SK-N-MC (cell line): ENCODE data around the gene DHCR7.

ENCODE experiments used
- EZH2 ChIP-seq: fragments of 200-600 bp; sonication (generic); IDR thresholded peaks from one replicate; pipeline ENCODE4 v1.6.1; 2017; ENCODE audit warnings: antibody characterized with exemption
- FOXP2 ChIP-seq: optimal IDR thresholded peaks from 2 replicates; pipeline ENCODE3; 2011; ENCODE audit warnings: mild to moderate bottlenecking, moderate library complexity; ENCODE audit not compliant: insufficient read depth; ENCODE audit errors: extremely low read length, control extremely low read depth
- POLR2AphosphoS5 ChIP-seq: IDR thresholded peaks from 2 replicates; pipeline ENCODE4 v1.6.1; 2012; ENCODE audit warnings: mild to moderate bottlenecking, low read depth, low read length, borderline replicate concordance

- no peak for TF ChIP-seq EZH2
- TF ChIP-seq POLR2AphosphoS5, result no peak
- TF ChIP-seq FOXP2, result no peak
Measured at GRCh38 chr11:71461696-71462095, 13.5 kb upstream of the DHCR7 start.
